NCI-H146 treated with DMSO at 0.1 percent for 48 hours (cell line): ENCODE measurements around the gene GPR89A.
"Not testable (repeated sequence)": the region's sequence is repeated elsewhere in the genome, so short reads cannot be mapped to it uniquely, and the experiment has no call there.

Experiments used
- DNase-seq: peaks from one replicate; lab custom pipeline; 2025; ENCODE audit not compliant: unreplicated experiment; lab: John Stamatoyannopoulos, UW

GPR89A gene

GRCh38 chr1:145684858-145685257 is 77.1 kb downstream of the GPR89A start:
- DNase-seq, result not testable (repeated sequence)

- DNase-seq, result not testable (repeated sequence)
Measured at GRCh38 chr1:145686078-145686477, 78.3 kb downstream of the GPR89A start.

GRCh38 chr1:145688328-145688727 is 80.5 kb downstream of the GPR89A start:
- DNase-seq, result no peak

- DNase-seq, result no peak
Measured at GRCh38 chr1:145688924-145689323, 81.1 kb downstream of the GPR89A start.

GRCh38 chr1:145689922-145690321 is 82.1 kb downstream of the GPR89A start:
- DNase-seq, result no peak

- DNase-seq, result no peak
Measured at GRCh38 chr1:145690587-145691558, 83.1 kb downstream of the GPR89A start.

GRCh38 chr1:145692785-145693443 is 85.1 kb downstream of the GPR89A start:
- no peak for DNase-seq

GRCh38 chr1:145695821-145696629 is 88.2 kb downstream of the GPR89A start:
- DNase-seq, result no peak

- no peak for DNase-seq
Measured at GRCh38 chr1:145696630-145696960, 88.8 kb downstream of the GPR89A start.

GRCh38 chr1:145701306-145701862 is 93.6 kb downstream of the GPR89A start:
- no peak for DNase-seq

- no peak for DNase-seq
Measured at GRCh38 chr1:145702052-145702451, 94.3 kb downstream of the GPR89A start.

GRCh38 chr1:145702826-145703225 is 95.0 kb downstream of the GPR89A start:
- DNase-seq, result no peak

- no peak for DNase-seq
Measured at GRCh38 chr1:145705622-145706021, 97.8 kb downstream of the GPR89A start.

GRCh38 chr1:145706086-145706664 is 98.4 kb downstream of the GPR89A start:
- no peak for DNase-seq

GRCh38 chr1:145707183-145707867 is 99.5 kb downstream of the GPR89A start, which contains the start of gene PDZK1:
PDZK1 (minus strand) TSS chr1:145707368; CDS start chr1:145688021, 19,347 bp downstream.
- DNase-seq, result peak; percentile 46

GRCh38 chr1:145708063-145708462 is 100.3 kb downstream of the GPR89A start:
- DNase-seq, result no peak

GRCh38 chr1:145710291-145711027 is 102.7 kb downstream of the GPR89A start:
- no peak for DNase-seq

- no peak for DNase-seq
Measured at GRCh38 chr1:145711213-145711651, 103.4 kb downstream of the GPR89A start.

- DNase-seq, result no peak
Measured at GRCh38 chr1:145714524-145715111, 106.8 kb downstream of the GPR89A start.
